ENCODE data around the gene ERGIC2.
"Not testable (repeated sequence)": the region's sequence is repeated elsewhere in the genome, so short reads cannot be mapped to it uniquely, and the experiment has no call there.

ERGIC2 gene

GRCh38 chr12:29304388-29304787 lies 76.6 kb downstream of the ERGIC2 start:
- FAIRE-seq (no peak), DNase-seq (ENCODE audit: low spot score) (no peak)

- no peak for FAIRE-seq
- no peak for DNase-seq (ENCODE audit: low spot score)
Observed at GRCh38 chr12:29301114-29301513, 79.9 kb downstream of the ERGIC2 start.

- FAIRE-seq (no peak), DNase-seq (ENCODE audit: low spot score) (no peak)
Observed at GRCh38 chr12:29299633-29300032, 81.3 kb downstream of the ERGIC2 start.

- no peak for DNase-seq (ENCODE audit: low spot score)
- no peak for FAIRE-seq
Observed at GRCh38 chr12:29291226-29291625, 89.7 kb downstream of the ERGIC2 start.

- FAIRE-seq; DNase-seq (ENCODE audit: low spot score): not testable (repeated sequence)
Observed at GRCh38 chr12:29290475-29290874, 90.5 kb downstream of the ERGIC2 start.

- FAIRE-seq (no peak), DNase-seq (ENCODE audit: low spot score) (no peak)
Observed at GRCh38 chr12:29288031-29288430, 92.9 kb downstream of the ERGIC2 start.

- FAIRE-seq, result no peak
- no peak for DNase-seq (ENCODE audit: low spot score)
Observed at GRCh38 chr12:29287622-29288021, 93.3 kb downstream of the ERGIC2 start.

All from RCC 7860 (cell line).